ENCODE data around the gene CEP170B.

Gene CEP170B

GRCh38 chr14:104894331-104895206 lies 29.5 kb downstream of the CEP170B start:
- no peak overlapping the region for H3K4me3 ChIP-seq (ENCODE audit: low read length)
- TF ChIP-seq CTCF (conservative IDR thresholded peaks at IDR 0.05; ENCODE audit: low read depth, low read length), result no peak
- DNase-seq (ENCODE audit: low read depth), result no peak

- TF ChIP-seq CTCF (conservative IDR thresholded peaks at IDR 0.05; ENCODE audit: low read depth, low read length), result no peak
- no peak for DNase-seq (ENCODE audit: low read depth)
- H3K4me3 ChIP-seq (ENCODE audit: low read length), result no peak overlapping the region
These were observed 30.2 kb downstream of the CEP170B start for GRCh38 chr14:104895207-104895785.

- no peak for DNase-seq (ENCODE audit: low read depth)
- no peak overlapping the region for H3K4me3 ChIP-seq (ENCODE audit: low read length)
- no peak for TF ChIP-seq CTCF (conservative IDR thresholded peaks at IDR 0.05; ENCODE audit: low read depth, low read length)
These were observed 31.0 kb downstream of the CEP170B start for GRCh38 chr14:104895786-104896661.

GRCh38 chr14:104897330-104898194 lies 32.5 kb downstream of the CEP170B start:
- DNase-seq (ENCODE audit: low read depth), result no peak

GRCh38 chr14:104898195-104898558 lies 33.1 kb downstream of the CEP170B start:
- TF ChIP-seq CTCF (conservative IDR thresholded peaks at IDR 0.05; ENCODE audit: low read depth, low read length), result no peak
- H3K4me3 ChIP-seq (ENCODE audit: low read length), result no peak overlapping the region
- DNase-seq (ENCODE audit: low read depth), result no peak

More at GRCh38 chr14:104897330-104898194, 32.5 kb downstream of the CEP170B start:
- TF ChIP-seq CTCF (conservative IDR thresholded peaks at IDR 0.05; ENCODE audit: low read depth, low read length), result no peak
- H3K4me3 ChIP-seq (ENCODE audit: low read length), result no peak overlapping the region

- DNase-seq (ENCODE audit: low read depth), result no peak
- TF ChIP-seq CTCF (conservative IDR thresholded peaks at IDR 0.05; ENCODE audit: low read depth, low read length), result no peak
- H3K4me3 ChIP-seq (ENCODE audit: low read length), result no peak overlapping the region
These were observed 33.9 kb downstream of the CEP170B start for GRCh38 chr14:104898870-104899510.

Measured in retinal pigment epithelial cell (primary cell).